Activated CD4-positive, alpha-beta T cell treated with anti-CD3 and anti-CD28 coated beads for 1 hour (primary cell): ENCODE results near the gene PKNOX2.

ENCODE experiments used
- DNase-seq: peaks from one replicate; pipeline ENCODE4 v3.0.0-alpha.2; 2020

Gene PKNOX2

GRCh38 chr11:125454047-125454446, 289.5 kb downstream of the PKNOX2 start:
- no peak for DNase-seq

DNA sequence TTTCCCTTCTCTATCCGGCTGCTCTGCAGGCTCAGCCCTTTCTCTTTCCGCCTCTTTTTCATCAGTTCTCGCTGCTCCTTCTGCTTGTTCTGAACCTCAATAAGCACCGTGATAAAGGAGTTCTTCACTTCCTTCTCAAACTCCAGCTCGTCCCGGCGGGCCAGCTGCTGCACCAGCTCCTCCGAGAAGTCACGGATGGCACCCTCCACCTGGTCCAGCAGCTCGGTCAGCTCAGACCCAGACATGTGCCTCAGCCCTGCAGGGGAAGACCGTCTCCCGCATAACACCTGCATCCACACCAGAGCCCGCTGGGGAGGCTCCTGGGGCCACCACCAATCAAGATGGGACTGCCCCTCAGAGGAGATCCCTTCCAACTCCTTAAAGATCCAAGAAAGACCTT, 291.3 kb downstream of the PKNOX2 start:
- no peak for DNase-seq

DNA sequence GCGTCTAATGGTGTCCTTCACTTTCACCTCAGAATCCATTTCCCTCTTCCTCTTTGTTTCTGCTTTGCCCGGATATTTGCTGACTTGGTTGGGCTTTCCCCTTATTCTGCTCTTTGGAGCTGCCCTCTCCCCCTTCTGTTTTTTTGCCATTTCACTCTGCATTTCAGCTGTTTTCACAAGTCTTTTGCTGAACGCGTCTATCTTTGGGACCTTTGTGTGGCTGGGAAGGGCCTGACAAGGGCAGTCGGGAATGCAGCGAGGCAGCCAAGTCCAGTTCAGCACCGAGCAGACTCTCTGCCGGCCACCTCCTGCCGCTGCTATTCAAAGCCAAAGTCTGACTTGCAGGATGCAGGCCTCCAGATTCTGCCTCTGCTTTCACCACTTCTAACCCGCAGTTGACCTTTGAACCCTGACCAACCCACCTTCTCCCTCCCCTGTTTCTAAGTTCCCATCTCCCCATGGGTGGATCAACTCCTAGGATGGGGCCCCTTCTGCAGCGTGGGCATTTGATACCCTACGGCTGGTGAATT, 293.3 kb downstream of the PKNOX2 start:
- DNase-seq, result no peak

DNA sequence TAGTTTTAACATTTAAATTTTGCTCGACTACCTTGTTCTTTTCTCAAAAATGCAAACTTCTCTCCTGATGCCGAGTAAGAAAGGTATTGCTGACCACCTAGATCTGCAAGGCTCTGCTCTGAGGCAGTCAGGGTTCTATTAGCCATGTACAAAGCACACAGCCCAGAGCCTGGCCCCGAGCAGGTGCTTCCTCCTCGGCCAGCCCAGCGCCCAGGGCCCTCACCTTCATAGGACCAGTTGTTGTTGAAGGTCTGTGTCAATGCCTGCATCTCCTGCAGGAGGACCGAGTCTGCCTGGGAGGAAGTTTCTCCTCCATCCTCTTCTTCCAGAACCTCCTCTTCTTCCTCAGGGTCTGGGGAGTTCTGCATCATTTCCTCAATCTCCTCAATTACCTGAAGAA, 295.7 kb downstream of the PKNOX2 start:
- no peak for DNase-seq

DNA sequence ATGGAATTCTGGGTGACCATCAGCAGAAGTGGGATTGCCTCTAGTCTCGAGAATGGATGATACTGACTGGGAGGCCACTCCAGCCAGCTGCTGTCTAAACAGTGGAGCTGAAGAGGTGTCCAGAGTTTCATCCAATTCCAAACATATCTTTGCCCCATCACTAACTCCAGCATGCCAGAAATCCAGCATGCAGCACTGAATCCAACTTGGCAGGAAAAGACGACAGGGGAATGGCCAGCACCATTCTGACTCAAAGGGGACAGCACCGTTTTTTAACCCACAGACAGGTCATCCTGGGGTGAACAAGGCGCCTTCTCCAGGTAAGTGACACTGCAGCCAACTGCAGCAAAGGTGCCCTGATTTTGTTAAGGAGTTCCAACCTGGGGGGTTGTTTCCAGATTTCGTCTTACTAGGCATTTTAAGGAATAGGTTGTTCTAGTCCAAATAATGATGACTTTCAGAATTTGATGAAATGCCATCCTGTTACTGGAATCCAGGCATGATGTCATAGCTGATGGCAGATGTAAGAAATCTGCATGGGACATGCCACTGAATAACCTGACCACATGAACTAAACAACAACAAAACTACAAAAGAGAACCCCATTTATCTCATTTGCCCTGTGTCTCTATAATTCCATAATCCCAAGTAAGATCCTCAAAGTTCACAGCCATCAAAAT, 299.2 kb downstream of the PKNOX2 start:
- no peak for DNase-seq

DNA sequence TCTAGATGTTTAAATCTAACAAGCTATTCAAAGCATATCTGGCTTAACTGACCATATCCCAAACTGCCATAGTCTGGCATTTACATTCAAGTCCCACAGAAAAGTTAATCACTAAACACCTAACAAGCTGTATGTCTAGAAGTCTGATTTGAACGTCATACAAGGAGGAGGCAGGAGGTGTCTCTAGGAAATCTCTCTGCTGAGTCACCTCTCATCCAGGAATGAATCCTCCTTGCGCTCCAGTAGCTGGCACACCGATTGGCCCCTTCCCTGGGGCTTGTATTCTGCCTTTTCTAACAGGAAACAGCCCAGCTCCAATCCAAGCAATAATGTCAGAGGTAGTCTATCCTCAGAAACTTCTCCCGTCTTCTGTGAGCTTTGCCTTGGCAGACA, 299.7 kb downstream of the PKNOX2 start:
- DNase-seq, result no peak

- DNase-seq, result no peak
Observed at GRCh38 chr11:125464666-125465065, 300.1 kb downstream of the PKNOX2 start.

GRCh38 chr11:125465255-125465654, 300.7 kb downstream of the PKNOX2 start:
- no peak for DNase-seq

GRCh38 chr11:125465701-125466100, 301.1 kb downstream of the PKNOX2 start:
- DNase-seq, result no peak

- DNase-seq, result no peak
Observed at GRCh38 chr11:125468025-125468424, 303.5 kb downstream of the PKNOX2 start.

- DNase-seq, result no peak
Observed at GRCh38 chr11:125468852-125469251, 304.3 kb downstream of the PKNOX2 start.

DNA sequence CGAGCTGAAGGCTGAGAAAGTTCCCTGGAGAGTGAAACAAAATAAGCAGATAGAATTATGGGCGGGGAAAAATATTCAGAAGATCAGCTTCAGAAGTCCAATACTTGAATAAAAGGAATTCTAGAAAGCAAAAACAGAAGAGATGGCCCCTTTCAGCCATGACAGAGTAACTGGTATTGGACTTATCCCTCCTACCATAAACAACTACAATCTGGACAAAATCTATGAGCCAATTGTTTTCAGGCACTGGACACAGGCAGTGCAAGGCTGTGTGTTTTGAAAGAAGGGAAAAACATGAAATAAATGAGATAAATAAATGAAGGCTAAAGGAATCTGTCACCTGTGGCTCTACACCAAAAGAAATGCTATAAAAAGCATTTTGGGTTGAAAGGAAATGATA, 305.8 kb downstream of the PKNOX2 start:
- DNase-seq, result no peak

DNA sequence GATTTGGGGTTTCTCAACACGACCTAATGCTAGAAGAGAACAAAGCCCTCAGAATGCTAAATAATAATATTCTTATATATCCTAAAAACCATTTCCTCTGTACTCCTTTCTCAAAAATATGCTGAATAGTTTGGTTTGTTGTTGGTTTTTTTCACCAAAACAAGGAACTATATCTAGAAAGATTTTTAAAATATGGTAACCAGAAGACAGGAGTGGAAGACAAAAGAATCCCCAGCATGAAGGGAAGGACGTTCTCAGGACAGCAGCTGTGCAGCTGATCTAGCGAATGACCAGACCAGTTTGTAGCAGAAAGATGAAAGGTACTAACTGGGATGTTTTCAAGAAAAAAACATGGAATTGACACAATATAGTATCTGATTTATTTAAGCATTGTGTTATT, 312.2 kb downstream of the PKNOX2 start:
- no peak for DNase-seq

- DNase-seq, result no peak
Observed at GRCh38 chr11:125479137-125479536, 314.6 kb downstream of the PKNOX2 start.

DNA sequence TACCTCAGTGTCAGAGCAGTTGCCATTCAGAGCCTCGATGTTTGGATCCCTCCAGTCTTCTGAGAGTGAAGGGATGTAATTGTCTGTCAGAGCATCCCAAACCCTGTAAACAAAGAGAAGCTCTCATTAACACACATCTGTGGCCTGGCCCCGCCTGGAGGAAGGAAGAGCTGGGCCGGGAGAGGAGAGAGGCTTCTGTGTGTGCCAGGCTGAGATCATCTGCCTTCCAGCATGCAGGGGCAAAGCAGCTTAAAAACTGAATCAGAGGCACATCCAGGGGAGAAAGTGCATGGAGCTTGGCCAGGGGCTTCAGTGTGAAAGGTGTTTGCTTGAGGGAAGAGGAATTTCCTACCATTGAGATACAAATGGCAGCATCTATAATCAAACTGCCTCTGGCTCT, 317.0 kb downstream of the PKNOX2 start:
- DNase-seq, result no peak
